Measurements from ENCODE around the gene CACNB4.

DNA sequence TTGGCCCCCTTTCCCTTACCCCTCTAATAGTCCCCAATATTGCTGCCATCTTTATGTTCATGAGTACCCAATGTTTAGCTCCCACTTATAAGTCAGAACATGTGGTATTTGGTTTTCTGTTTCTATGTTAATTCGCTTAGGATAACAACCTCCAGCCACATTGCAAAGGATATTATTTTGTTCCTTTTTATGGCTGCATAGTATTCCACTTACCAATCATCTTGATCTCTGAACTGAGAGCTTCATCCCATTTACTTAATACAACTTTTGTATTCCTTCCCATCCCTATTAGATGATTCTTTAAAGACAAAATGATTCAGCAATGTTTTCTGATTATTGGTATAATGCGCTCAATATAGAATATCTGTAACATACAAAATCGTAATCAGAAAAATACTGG lies 307.3 kb downstream of the CACNB4 start:
- no peak for TF ChIP-seq POLR2A (IDR thresholded peaks at IDR 0.05)
- TF ChIP-seq, protein P1, sequence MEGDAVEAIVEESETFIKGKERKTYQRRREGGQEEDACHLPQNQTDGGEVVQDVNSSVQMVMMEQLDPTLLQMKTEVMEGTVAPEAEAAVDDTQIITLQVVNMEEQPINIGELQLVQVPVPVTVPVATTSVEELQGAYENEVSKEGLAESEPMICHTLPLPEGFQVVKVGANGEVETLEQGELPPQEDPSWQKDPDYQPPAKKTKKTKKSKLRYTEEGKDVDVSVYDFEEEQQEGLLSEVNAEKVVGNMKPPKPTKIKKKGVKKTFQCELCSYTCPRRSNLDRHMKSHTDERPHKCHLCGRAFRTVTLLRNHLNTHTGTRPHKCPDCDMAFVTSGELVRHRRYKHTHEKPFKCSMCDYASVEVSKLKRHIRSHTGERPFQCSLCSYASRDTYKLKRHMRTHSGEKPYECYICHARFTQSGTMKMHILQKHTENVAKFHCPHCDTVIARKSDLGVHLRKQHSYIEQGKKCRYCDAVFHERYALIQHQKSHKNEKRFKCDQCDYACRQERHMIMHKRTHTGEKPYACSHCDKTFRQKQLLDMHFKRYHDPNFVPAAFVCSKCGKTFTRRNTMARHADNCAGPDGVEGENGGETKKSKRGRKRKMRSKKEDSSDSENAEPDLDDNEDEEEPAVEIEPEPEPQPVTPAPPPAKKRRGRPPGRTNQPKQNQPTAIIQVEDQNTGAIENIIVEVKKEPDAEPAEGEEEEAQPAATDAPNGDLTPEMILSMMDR (IDR thresholded peaks at IDR 0.05), result no peak
